ENCODE results near the gene GPSM3. TPM values are rescaled to one million over a fixed set of nuclear protein-coding genes. Genes with fewer than 3 reads are reported as not detected.

Gene GPSM3
- total and polyA plus RNA-seq, 2 of the 13 experiments (the other 11 are each of a cell fraction or from before 2014, with no cell fraction given) = 0.18 to 6.2 TPM

GRCh38 chr6:32192608-32193039 is at the start of gene GPSM3 (continued):
- TF ChIP-seq TARDBP (CRISPR knock-in tag; IDR thresholded peaks at IDR 0.05) (no peak), ELK4 (CRISPR knock-in tag; IDR thresholded peaks at IDR 0.05; ENCODE audit: borderline replicate concordance) (no peak), BRCA1 (CRISPR knock-in tag; IDR thresholded peaks at IDR 0.05) (no peak), ETV5 (CRISPR knock-in tag; IDR thresholded peaks at IDR 0.05; ENCODE audit: borderline replicate concordance) (peak; percentile 40; the same call in 1 of the 2 replicates), ZNF362 (CRISPR knock-in tag; IDR thresholded peaks at IDR 0.05; ENCODE audit: borderline replicate concordance) (no peak), TAF1 (CRISPR knock-in tag; IDR thresholded peaks at IDR 0.05) (no peak), ZNF550 (CRISPR knock-in tag; IDR thresholded peaks at IDR 0.05; ENCODE audit: borderline replicate concordance) (no peak), ELF1 (CRISPR knock-in tag; IDR thresholded peaks at IDR 0.05) (no peak), ZSCAN5A (CRISPR knock-in tag; IDR thresholded peaks at IDR 0.05; ENCODE audit: borderline replicate concordance) (no peak), KAT8 (CRISPR knock-in tag; IDR thresholded peaks at IDR 0.05) (0 out of 2 replicates have a peak, but pooled peaks have one; percentile 20), IRF2 (CRISPR knock-in tag; IDR thresholded peaks at IDR 0.05) (no peak), CENPT (CRISPR knock-in tag; IDR thresholded peaks at IDR 0.05; ENCODE audit: low read depth) (no peak), ZNF12 (CRISPR knock-in tag; IDR thresholded peaks at IDR 0.05) (no peak), ESRRA (CRISPR knock-in tag; IDR thresholded peaks at IDR 0.05; ENCODE audit: low read depth) (no peak), HOXA9 (CRISPR knock-in tag; IDR thresholded peaks at IDR 0.05; ENCODE audit: borderline replicate concordance) (no peak), NRL (CRISPR knock-in tag; IDR thresholded peaks at IDR 0.05; ENCODE audit: borderline replicate concordance) (no peak), MYPOP (CRISPR knock-in tag; IDR thresholded peaks at IDR 0.05) (no peak), ZNF605 (CRISPR knock-in tag; IDR thresholded peaks at IDR 0.05) (no peak), BCLAF1 (IDR thresholded peaks at IDR 0.05) (no peak), FOXA1 (IDR thresholded peaks at IDR 0.05) (no peak), FOXA1 (CRISPR knock-in tag; IDR thresholded peaks at IDR 0.05) (peak; percentile 28; the same call in 1 of the 2 replicates), SAFB2 (CRISPR knock-in tag; IDR thresholded peaks at IDR 0.05; ENCODE audit: borderline replicate concordance, low read depth) (no peak), ZNF337 (CRISPR knock-in tag; IDR thresholded peaks at IDR 0.05; ENCODE audit: borderline replicate concordance, low read depth) (no peak), MYC (CRISPR knock-in tag; IDR thresholded peaks at IDR 0.05; ENCODE audit: borderline replicate concordance) (no peak)
